ENCODE data around the gene TYMP.

DNA sequence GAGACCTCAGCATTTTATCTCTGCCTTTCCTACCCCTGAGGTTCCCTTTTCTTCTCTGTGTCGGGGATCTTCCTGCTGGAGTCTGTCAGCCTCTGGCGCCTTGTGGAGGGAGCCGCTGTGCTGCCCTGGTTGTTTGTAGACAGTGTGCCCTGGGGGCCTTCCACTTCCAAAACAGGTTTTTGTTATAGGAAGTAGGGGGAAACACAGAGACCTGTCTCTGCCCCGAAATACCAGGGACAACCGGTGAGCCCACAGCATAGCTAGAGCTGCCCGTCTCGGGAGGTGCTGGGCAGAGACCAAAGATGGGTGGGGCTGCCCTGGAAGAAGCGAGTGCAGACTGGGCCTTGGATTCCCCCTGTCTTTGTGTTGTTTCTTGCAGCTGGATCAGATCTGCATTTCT, 13.7 kb downstream of the TYMP start:
- TF ChIP-seq, protein P1, sequence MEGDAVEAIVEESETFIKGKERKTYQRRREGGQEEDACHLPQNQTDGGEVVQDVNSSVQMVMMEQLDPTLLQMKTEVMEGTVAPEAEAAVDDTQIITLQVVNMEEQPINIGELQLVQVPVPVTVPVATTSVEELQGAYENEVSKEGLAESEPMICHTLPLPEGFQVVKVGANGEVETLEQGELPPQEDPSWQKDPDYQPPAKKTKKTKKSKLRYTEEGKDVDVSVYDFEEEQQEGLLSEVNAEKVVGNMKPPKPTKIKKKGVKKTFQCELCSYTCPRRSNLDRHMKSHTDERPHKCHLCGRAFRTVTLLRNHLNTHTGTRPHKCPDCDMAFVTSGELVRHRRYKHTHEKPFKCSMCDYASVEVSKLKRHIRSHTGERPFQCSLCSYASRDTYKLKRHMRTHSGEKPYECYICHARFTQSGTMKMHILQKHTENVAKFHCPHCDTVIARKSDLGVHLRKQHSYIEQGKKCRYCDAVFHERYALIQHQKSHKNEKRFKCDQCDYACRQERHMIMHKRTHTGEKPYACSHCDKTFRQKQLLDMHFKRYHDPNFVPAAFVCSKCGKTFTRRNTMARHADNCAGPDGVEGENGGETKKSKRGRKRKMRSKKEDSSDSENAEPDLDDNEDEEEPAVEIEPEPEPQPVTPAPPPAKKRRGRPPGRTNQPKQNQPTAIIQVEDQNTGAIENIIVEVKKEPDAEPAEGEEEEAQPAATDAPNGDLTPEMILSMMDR (conservative IDR thresholded peaks at IDR 0.05 in 1 of 2, IDR thresholded peaks at IDR 0.05 in 1 of 2; ENCODE audit: low read depth in 1 of 2, low read length in 2 of 2): no peak
- no peak for TF ChIP-seq EZH2 (IDR thresholded peaks at IDR 0.05; ENCODE audit: low read length, missing control alignments)

Data from fibroblast of lung (primary cell).